IPS-20b (cell line): ENCODE results near the gene SCTR.

Experiments used
- H3K27ac ChIP-seq: one replicate; pipeline ENCODE4 v1.5.1; 2013; ENCODE audit warnings: low read length
- H3K27me3 ChIP-seq: 2 replicates; pipeline ENCODE4 v1.6.1; 2013; ENCODE audit warnings: mild to moderate bottlenecking, low read length, inconsistent platforms; ENCODE audit not compliant: insufficient read depth
- H3K36me3 ChIP-seq: 2 replicates; pipeline ENCODE4 v1.6.1; 2013; ENCODE audit warnings: low read depth, mild to moderate bottlenecking, inconsistent platforms, low read length, moderate library complexity; ENCODE audit not compliant: insufficient read depth
- H3K4me1 ChIP-seq: 2 replicates; pipeline ENCODE4 v1.6.1; 2013; ENCODE audit warnings: mild to moderate bottlenecking, control low read depth, inconsistent platforms, low read length, moderate library complexity; ENCODE audit not compliant: insufficient read depth
- H3K4me3 ChIP-seq: 2 replicates; pipeline ENCODE4 v1.5.1; 2013; ENCODE audit warnings: mild to moderate bottlenecking, low read length, inconsistent platforms
- H3K9ac ChIP-seq: 2 replicates; pipeline ENCODE4 v1.6.1; 2013; ENCODE audit warnings: low read depth, mild to moderate bottlenecking, inconsistent platforms, low read length, moderate library complexity
- H3K9me3 ChIP-seq: 2 replicates; pipeline ENCODE4 v1.6.1; 2013; ENCODE audit warnings: mild to moderate bottlenecking, low read depth, low read length, inconsistent platforms; ENCODE audit not compliant: insufficient read depth

The SCTR gene

DNA sequence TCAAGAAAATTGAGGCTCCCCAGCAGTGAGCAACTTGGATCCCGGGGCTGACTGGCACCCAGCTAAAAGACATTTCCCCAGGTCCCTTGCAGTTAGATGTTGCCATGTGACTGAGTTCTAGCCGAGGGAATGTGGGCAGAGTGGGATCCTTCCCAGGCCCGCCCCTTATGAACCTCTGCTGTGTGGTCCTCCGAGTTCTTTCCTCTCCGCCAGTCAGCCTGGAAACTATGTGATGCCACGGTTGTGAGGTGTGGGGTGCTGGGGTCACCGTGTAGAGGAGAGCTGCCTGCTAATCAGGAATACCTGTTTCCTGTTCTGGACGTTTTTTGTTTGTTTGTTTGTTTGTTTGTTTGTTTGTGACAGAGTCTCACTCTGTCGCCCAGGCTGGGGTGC, 47.2 kb downstream of the SCTR start:
- no peak overlapping the region for H3K27ac ChIP-seq
- no peaks in the 10 kb centered on the region for H3K27me3 ChIP-seq
- H3K36me3 ChIP-seq: no peaks in the 10 kb centered on the region
- H3K4me1 ChIP-seq: peaks cover 8% of the 10 kb centered on the region; the same call in 1 of the 2 replicates
- no peak overlapping the region for H3K9ac ChIP-seq
- no peaks in the 10 kb centered on the region for H3K9me3 ChIP-seq
- H3K4me3 ChIP-seq: no peak overlapping the region

DNA sequence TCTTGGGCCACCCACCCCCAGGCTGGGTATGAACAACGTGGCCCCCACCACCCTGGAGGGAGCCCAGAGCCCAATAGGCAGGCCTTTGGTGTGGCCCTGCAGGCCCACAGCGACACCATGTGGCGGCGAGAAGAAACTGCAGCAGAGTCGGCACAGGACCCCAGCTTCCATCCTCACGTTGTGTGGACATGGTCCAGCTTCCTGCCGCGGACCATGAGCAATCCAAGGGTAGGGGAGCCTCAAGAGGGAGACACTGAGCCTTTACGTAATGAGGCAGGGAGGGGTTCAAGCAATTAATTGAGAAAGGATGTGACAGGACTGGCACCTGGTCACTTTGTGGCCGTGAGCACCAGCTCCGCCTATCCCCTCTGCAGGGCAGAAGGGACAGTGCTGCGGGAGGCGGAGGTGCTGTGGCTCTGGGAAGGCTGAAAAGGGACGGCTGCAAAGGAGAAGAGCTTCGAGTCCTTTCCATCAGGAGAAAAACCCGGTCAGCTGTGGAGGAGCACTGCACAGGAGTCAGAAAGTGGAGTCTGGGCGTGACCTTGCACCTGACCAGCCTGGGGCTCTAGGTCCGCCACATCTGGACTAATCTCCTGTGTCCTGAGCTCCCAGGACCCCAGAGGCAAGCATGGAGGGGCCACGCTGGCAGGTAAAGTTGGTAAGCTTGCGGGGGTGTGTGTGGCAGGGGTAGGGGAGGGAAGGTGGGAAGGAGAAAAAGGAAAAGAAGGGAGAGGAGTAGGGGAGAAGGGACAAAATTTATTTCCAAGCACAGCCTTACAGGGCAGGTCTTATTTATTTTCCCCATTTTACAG, 47.8 kb downstream of the SCTR start:
- Histone ChIP-seq H3K36me3 (no peaks in the 10 kb centered on the region), H3K4me3 (peak overlapping the region; percentile 24; the same call in 1 of the 2 replicates), H3K9ac (no peak overlapping the region), H3K27ac (no peak overlapping the region), H3K27me3 (no peaks in the 10 kb centered on the region), H3K4me1 (peaks cover 8% of the 10 kb centered on the region; the same call in 1 of the 2 replicates), H3K9me3 (no peaks in the 10 kb centered on the region)

- no peaks in the 10 kb centered on the region for H3K27me3 ChIP-seq
- peaks cover 8% of the 10 kb centered on the region; the same call in 1 of the 2 replicates for H3K4me1 ChIP-seq
- H3K4me3 ChIP-seq: no peak overlapping the region
- no peaks in the 10 kb centered on the region for H3K9me3 ChIP-seq
- no peak overlapping the region for H3K27ac ChIP-seq
- no peaks in the 10 kb centered on the region for H3K36me3 ChIP-seq
- no peak overlapping the region for H3K9ac ChIP-seq
Measured at GRCh38 chr2:119475857-119476244, 48.4 kb downstream of the SCTR start.

DNA sequence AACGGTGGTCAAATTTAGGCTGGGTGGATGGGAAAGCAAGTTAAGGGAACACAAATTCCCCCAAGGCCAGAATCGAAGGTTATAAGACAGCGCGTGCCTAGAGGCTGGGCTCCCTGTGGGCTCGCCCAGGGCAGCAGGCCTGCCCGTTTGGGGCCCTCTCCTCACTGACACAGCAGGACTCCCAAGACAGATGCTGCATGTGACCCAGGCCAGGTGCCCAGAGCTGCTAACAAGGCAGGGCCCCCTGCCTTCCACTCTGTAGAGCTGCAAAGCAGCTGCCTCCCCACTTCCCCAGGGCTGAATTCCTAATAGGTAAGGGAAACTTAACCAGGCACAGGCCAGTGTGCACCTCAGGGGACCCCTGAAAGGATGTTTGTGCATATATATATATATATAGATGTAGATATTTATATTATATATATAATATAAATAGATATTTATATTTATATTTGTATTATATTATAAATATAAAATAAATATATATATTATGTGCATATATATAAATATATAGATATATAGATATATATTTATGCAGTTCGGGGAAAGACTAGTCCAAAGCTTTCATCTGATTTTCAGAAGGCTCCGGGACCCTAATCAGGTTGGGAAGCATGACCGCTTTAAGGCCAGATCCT, 48.9 kb downstream of the SCTR start:
- Histone ChIP-seq H3K36me3 (no peaks in the 10 kb centered on the region), H3K9me3 (no peaks in the 10 kb centered on the region), H3K27ac (no peak overlapping the region), H3K9ac (peak overlapping the region; percentile 11; the same call in 1 of the 2 replicates), H3K27me3 (no peaks in the 10 kb centered on the region), H3K4me3 (no peak overlapping the region), H3K4me1 (peaks cover 8% of the 10 kb centered on the region; the same call in 1 of the 2 replicates)

DNA sequence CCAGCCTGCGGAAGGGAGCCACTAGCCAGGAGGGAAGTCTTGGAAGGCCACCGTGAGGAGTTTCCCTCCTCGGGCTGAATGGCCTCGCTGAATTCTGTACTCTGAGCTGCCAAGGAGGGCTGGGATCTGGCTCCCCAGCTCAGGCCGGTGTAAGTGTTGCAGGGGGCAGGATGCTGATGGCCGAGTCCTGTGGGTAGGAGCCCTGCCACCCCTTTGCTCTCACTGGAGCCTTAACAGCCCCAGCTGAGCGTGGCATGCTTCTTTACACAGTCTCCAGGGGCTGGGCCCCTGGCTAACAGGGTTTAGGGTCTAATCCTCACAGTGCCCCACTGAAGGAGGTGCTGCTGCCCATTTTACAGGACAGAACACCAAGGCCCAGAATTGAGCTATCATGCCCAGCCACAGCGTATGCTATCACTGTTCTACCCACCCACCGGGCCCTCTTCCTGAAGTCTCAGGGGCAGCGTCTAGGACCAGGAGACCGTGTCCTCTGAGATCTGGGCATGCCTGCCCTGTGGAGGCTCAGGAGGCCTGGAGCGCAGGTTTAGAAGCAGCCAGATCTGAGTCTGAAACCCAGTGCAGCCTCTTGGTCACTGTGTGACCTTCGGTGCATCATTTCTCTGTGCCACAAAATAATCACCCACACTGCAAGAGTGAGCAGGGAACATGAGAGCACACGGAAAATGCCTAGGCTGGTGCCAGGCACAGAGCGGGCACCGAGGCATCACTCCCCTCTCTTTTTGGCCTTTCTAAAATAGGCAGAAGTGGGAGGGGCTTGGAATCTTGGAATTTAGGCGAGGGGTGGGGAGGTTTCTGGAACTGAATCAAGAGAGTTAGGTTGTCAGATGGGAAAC, 49.7 kb downstream of the SCTR start:
- H3K9me3 ChIP-seq: no peaks in the 10 kb centered on the region
- H3K4me1 ChIP-seq: peaks cover 8% of the 10 kb centered on the region; the same call in 1 of the 2 replicates
- no peak overlapping the region for H3K27ac ChIP-seq
- no peaks in the 10 kb centered on the region for H3K36me3 ChIP-seq
- H3K4me3 ChIP-seq: no peak overlapping the region
- no peaks in the 10 kb centered on the region for H3K27me3 ChIP-seq
- H3K9ac ChIP-seq: peak overlapping the region; percentile 11; the same call in 1 of the 2 replicates

GRCh38 chr2:119473621-119474370, 50.5 kb downstream of the SCTR start:
- Histone ChIP-seq H3K9ac (no peak overlapping the region), H3K4me3 (no peak overlapping the region), H3K36me3 (no peaks in the 10 kb centered on the region), H3K9me3 (no peaks in the 10 kb centered on the region), H3K27me3 (no peaks in the 10 kb centered on the region), H3K27ac (no peak overlapping the region), H3K4me1 (peaks cover 8% of the 10 kb centered on the region; the same call in 1 of the 2 replicates)

DNA sequence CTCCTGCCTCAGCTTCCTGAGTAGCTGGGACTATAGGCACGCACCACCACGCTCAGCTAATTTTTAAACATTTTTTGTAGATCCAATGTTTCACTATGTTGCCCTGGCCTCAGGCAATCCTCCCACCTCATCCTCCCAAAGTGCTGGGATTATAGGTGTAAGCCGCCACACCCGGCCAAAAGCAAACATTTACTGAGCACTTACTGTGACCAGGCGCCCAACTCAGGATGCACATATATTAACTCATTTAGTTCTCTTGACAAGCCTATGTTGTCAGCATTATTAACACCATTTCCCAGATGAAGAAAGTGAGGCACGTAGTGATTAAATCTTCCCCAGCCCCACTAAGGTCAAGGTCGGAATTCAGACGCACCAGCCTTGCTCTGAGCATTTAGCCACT, 51.5 kb downstream of the SCTR start:
- Histone ChIP-seq H3K27me3 (no peaks in the 10 kb centered on the region), H3K36me3 (no peaks in the 10 kb centered on the region), H3K9me3 (no peaks in the 10 kb centered on the region), H3K4me3 (no peak overlapping the region), H3K9ac (no peak overlapping the region), H3K4me1 (peaks cover 8% of the 10 kb centered on the region; the same call in 1 of the 2 replicates), H3K27ac (no peak overlapping the region)

GRCh38 chr2:119469661-119470297, 54.5 kb downstream of the SCTR start:
- Histone ChIP-seq H3K27me3 (no peaks in the 10 kb centered on the region), H3K36me3 (no peaks in the 10 kb centered on the region), H3K4me1 (no peaks in the 10 kb centered on the region), H3K27ac (no peak overlapping the region), H3K9me3 (no peaks in the 10 kb centered on the region), H3K9ac (no peak overlapping the region), H3K4me3 (no peak overlapping the region)

- H3K4me1 ChIP-seq: no peaks in the 10 kb centered on the region
- H3K9me3 ChIP-seq: no peaks in the 10 kb centered on the region
- H3K9ac ChIP-seq: no peak overlapping the region
- H3K27ac ChIP-seq: no peak overlapping the region
- H3K4me3 ChIP-seq: no peak overlapping the region
- H3K36me3 ChIP-seq: no peaks in the 10 kb centered on the region
- H3K27me3 ChIP-seq: no peaks in the 10 kb centered on the region
Measured at GRCh38 chr2:119469131-119469530, 55.2 kb downstream of the SCTR start.

DNA sequence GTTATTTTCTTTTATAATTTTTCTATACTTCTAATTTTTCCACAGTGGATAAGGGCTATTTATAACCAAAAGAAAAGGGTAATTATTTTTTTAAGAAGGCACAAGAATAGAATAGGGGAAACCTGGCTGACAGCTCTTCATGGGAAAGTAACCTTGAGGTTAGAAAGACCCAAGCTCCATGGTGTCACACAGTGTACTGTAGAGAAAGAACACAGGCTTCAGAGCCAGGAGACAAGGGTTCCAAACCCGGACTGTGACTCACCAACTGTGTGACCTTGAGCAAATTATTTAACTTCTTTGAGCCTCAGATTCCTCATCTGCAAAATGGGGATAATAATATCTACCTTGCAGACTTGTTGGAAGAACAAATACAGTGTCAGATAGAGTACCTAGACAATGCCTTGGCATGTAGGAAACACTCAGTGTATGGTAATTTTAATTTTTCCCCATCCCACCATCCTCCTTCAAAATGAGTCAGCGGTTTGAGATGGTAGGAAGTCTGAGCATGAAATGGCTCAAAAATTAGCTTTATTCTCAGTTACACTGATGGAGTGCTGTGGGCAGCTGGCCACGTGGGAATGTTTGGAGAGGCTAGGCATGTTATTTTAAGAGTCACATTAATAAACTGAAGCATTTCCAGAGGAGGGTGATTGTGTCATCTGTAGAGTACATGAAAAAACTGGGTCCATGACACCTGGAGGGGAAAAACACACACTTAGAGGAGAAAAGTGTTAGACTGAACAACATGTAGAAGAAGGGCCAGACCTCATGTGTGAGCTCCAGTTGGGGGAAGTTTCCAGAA, 55.9 kb downstream of the SCTR start:
- Histone ChIP-seq H3K27ac (no peak overlapping the region), H3K27me3 (no peaks in the 10 kb centered on the region), H3K36me3 (no peaks in the 10 kb centered on the region), H3K9ac (no peak overlapping the region), H3K4me3 (no peak overlapping the region), H3K9me3 (no peaks in the 10 kb centered on the region), H3K4me1 (no peaks in the 10 kb centered on the region)
